Activated CD4-positive, alpha-beta memory T cell treated with anti-CD3 and anti-CD28 coated beads, Interleukin-2, amount 10 ng/mL, durations not matched to agents 7 days and 5 days (primary cell): ENCODE results near the gene ALG1. TPM values are rescaled to one million over a fixed set of nuclear protein-coding genes. Genes with fewer than 3 reads are reported as not detected.
"Not testable (repeated sequence)": the region's sequence is repeated elsewhere in the genome, so short reads cannot be mapped to it uniquely, and the experiment has no call there.

ENCODE experiments used
- CTCF ChIA-PET: fragments of 350-600 bp; sonication (Branson Sonifier 250); formaldehyde crosslinking; loops from one replicate; lab custom pipeline; 2021; ENCODE audit warnings: antibody characterized with exemption, inconsistent platforms; lab: Charles Lee
- POLR2A ChIA-PET: fragments of 350-600 bp; sonication (Branson Sonifier 250); formaldehyde crosslinking; loops from one replicate; lab custom pipeline; 2021; ENCODE audit warnings: antibody characterized with exemption; lab: Charles Lee
- DNase-seq: peaks from one replicate; pipeline ENCODE4 v3.0.0-alpha.2; 2020
- H3K27ac Mint-ChIP-seq: one replicate; pipeline ENCODE4 v1.8.0; 2021; ENCODE audit warnings: mild to moderate bottlenecking, mixed read lengths
- H3K27me3 Mint-ChIP-seq: one replicate; pipeline ENCODE4 v1.8.0; 2021; ENCODE audit warnings: mixed read lengths
- H3K36me3 Mint-ChIP-seq: one replicate; pipeline ENCODE4 v1.8.0; 2021; ENCODE audit warnings: low read depth, mixed read lengths
- H3K4me1 Mint-ChIP-seq: one replicate; pipeline ENCODE4 v1.8.0; 2021; ENCODE audit warnings: mixed read lengths
- H3K4me3 Mint-ChIP-seq: one replicate; pipeline ENCODE4 v1.8.0; 2021; ENCODE audit warnings: mild to moderate bottlenecking, mixed read lengths
- H3K9me3 Mint-ChIP-seq: one replicate; pipeline ENCODE4 v1.8.0; 2021; ENCODE audit warnings: mixed read lengths
- total RNA-seq, 2 experiments: library from RNA; stranded (reverse); gene quantifications; one replicate each; pipeline ENCODE4 v1.2.3, GENCODE V29; 2021

Gene ALG1
- total RNA-seq, 2 experiments from 2014 or later: 18.7 to 19.3 TPM

- Mint-ChIP-seq H3K27me3 (no peaks in the 10 kb centered on the region), H3K27ac (peak within 1 kb of the TSS; percentile 64), H3K36me3 (no peaks in the 10 kb centered on the region), H3K4me3 (peak within 1 kb of the TSS; percentile 83), H3K4me1 (peaks cover 19% of the 10 kb centered on the region), H3K9me3 (no peaks in the 10 kb centered on the region)
- POLR2A ChIA-PET: interaction anchor here (0.6 to 3.9 kb wide), 9 partner anchors 12 to 341 kb away, joined by 3 to 23 read pairs (median 5); partner anchors contain the start of genes ALG1, ANKS3, DNAAF8 and GLYR1
- peak; percentile 89 for DNase-seq
- CTCF ChIA-PET: interaction anchor here (0.9 kb wide), 1 partner anchor 51 kb away, joined by 3 read pairs; no protein-coding TSS in a partner anchor
These were observed 38.1 kb upstream of the ALG1 start, which contains the start of gene NAGPA for GRCh38 chr16:5033256-5034166. TSS of gene NAGPA (minus strand) at chr16:5033935. CDS start at chr16:5033914, 21 bp downstream.

- Mint-ChIP-seq H3K27ac (peak overlapping the region; percentile 64), H3K4me3 (peak overlapping the region; percentile 83), H3K27me3 (no peaks in the 10 kb centered on the region), H3K4me1 (peaks cover 19% of the 10 kb centered on the region), H3K36me3 (no peaks in the 10 kb centered on the region), H3K9me3 (no peaks in the 10 kb centered on the region)
- DNase-seq: no peak
- ChIA-PET CTCF (no interaction called here), POLR2A (interaction anchor here (0.6 to 3.9 kb wide), 9 partner anchors 11 to 341 kb away, joined by 3 to 23 read pairs (median 5); partner anchors contain the start of genes ALG1, ANKS3, DNAAF8 and GLYR1)
These were observed 37.5 kb upstream of the ALG1 start for GRCh38 chr16:5034167-5034523.

- Mint-ChIP-seq H3K4me1 (peaks cover 19% of the 10 kb centered on the region), H3K27ac (no peak overlapping the region), H3K36me3 (no peaks in the 10 kb centered on the region), H3K4me3 (no peak overlapping the region), H3K27me3 (no peaks in the 10 kb centered on the region), H3K9me3 (no peaks in the 10 kb centered on the region)
- no peak for DNase-seq
- CTCF ChIA-PET: no interaction called here
- POLR2A ChIA-PET: no interaction called here
These were observed 35.8 kb upstream of the ALG1 start for GRCh38 chr16:5035909-5036227.

GRCh38 chr16:5036228-5037156 is 35.2 kb upstream of the ALG1 start:
- ChIA-PET POLR2A (no interaction called here), CTCF (no interaction called here)
- Mint-ChIP-seq H3K4me1 (peaks cover 19% of the 10 kb centered on the region), H3K36me3 (no peaks in the 10 kb centered on the region), H3K9me3 (no peaks in the 10 kb centered on the region), H3K27ac (no peak overlapping the region), H3K27me3 (peaks cover 2% of the 10 kb centered on the region), H3K4me3 (no peak overlapping the region)
- DNase-seq: no peak

- Mint-ChIP-seq H3K27ac (no peak overlapping the region), H3K4me1 (peaks cover 2% of the 10 kb centered on the region), H3K4me3 (no peak overlapping the region), H3K27me3 (peaks cover 2% of the 10 kb centered on the region), H3K36me3 (no peaks in the 10 kb centered on the region), H3K9me3 (no peaks in the 10 kb centered on the region)
- ChIA-PET CTCF (interaction anchor here (0.7 kb wide), 1 partner anchor 515 kb away, joined by 3 read pairs; no protein-coding TSS in a partner anchor), POLR2A (no interaction called here)
- DNase-seq: no peak
These were observed 31.2 kb upstream of the ALG1 start for GRCh38 chr16:5040451-5040850.

- Mint-ChIP-seq H3K27me3 (peaks cover 2% of the 10 kb centered on the region), H3K36me3 (no peaks in the 10 kb centered on the region), H3K27ac (no peak overlapping the region), H3K9me3 (no peaks in the 10 kb centered on the region), H3K4me1 (no peaks in the 10 kb centered on the region), H3K4me3 (no peak overlapping the region)
- ChIA-PET CTCF (no interaction called here), POLR2A (no interaction called here)
- no peak for DNase-seq
These were observed 30.0 kb upstream of the ALG1 start for GRCh38 chr16:5041600-5042133.

- Mint-ChIP-seq H3K4me1 (no peaks in the 10 kb centered on the region), H3K36me3 (no peaks in the 10 kb centered on the region), H3K27me3 (peaks cover 2% of the 10 kb centered on the region), H3K9me3 (no peaks in the 10 kb centered on the region), H3K27ac (no peak overlapping the region), H3K4me3 (no peak overlapping the region)
- POLR2A ChIA-PET: no interaction called here
- DNase-seq: no peak
- CTCF ChIA-PET: interaction anchor here (1.7 kb wide), 1 partner anchor 13 kb away, joined by 4 read pairs; no protein-coding TSS in a partner anchor
These were observed 29.0 kb upstream of the ALG1 start for GRCh38 chr16:5042574-5043171.

- POLR2A ChIA-PET: interaction anchor here (2.3 kb wide), 1 partner anchor 10 kb away, joined by 8 read pairs; the partner anchor contains the start of gene NAGPA
- no peaks in the 10 kb centered on the region for H3K36me3 Mint-ChIP-seq
- CTCF ChIA-PET: interaction anchor here (1.7 kb wide), 1 partner anchor 12 kb away, joined by 4 read pairs; no protein-coding TSS in a partner anchor
These were observed 27.6 kb upstream of the ALG1 start for GRCh38 chr16:5044011-5044540.

GRCh38 chr16:5044581-5044980 is 27.1 kb upstream of the ALG1 start:
- H3K36me3 Mint-ChIP-seq, DNase-seq, H3K27ac Mint-ChIP-seq, CTCF ChIA-PET, H3K27me3 Mint-ChIP-seq, H3K4me3 Mint-ChIP-seq, H3K9me3 Mint-ChIP-seq, H3K4me1 Mint-ChIP-seq: not testable (repeated sequence)
- POLR2A ChIA-PET: interaction anchor here (2.3 kb wide), 1 partner anchor 11 kb away, joined by 8 read pairs; the partner anchor contains the start of gene NAGPA

More at GRCh38 chr16:5044011-5044540, 27.6 kb upstream of the ALG1 start:
- Mint-ChIP-seq H3K4me1 (no peaks in the 10 kb centered on the region), H3K4me3 (no peak overlapping the region), H3K9me3 (no peaks in the 10 kb centered on the region), H3K27me3 (peaks cover 3% of the 10 kb centered on the region), H3K27ac (no peak overlapping the region)
- no peak for DNase-seq

- Mint-ChIP-seq H3K36me3 (no peaks in the 10 kb centered on the region), H3K27me3 (peaks cover 12% of the 10 kb centered on the region), H3K4me3 (no peak overlapping the region), H3K27ac (no peak overlapping the region), H3K9me3 (no peaks in the 10 kb centered on the region), H3K4me1 (no peaks in the 10 kb centered on the region)
- ChIA-PET POLR2A (interaction anchor here (2.3 kb wide), 1 partner anchor 12 kb away, joined by 8 read pairs; the partner anchor contains the start of gene NAGPA), CTCF (no interaction called here)
- no peak for DNase-seq
These were observed 26.0 kb upstream of the ALG1 start for GRCh38 chr16:5045499-5046115.

GRCh38 chr16:5046914-5047313 is 24.7 kb upstream of the ALG1 start:
- Mint-ChIP-seq H3K9me3 (no peaks in the 10 kb centered on the region), H3K4me3 (no peak overlapping the region), H3K27ac (no peak overlapping the region), H3K36me3 (no peaks in the 10 kb centered on the region), H3K27me3 (peaks cover 18% of the 10 kb centered on the region), H3K4me1 (no peaks in the 10 kb centered on the region)
- ChIA-PET CTCF (interaction anchor here (1.4 kb wide), 1 partner anchor 11 kb away, joined by 3 read pairs; no protein-coding TSS in a partner anchor), POLR2A (interaction anchor here (1.4 kb wide), 1 partner anchor 13 kb away, joined by 3 read pairs; the partner anchor contains the start of gene NAGPA)
- no peak for DNase-seq
